Measurements from ENCODE around the gene AJUBA.

AJUBA gene

GRCh38 chr14:22977684-22978486 lies 4.5 kb downstream of the AJUBA start:
- H3K4me3 ChIP-seq (ENCODE audit: low read depth, low read length) = peak overlapping the region; percentile 91
- in situ Hi-C loops (cut with HindIII; ENCODE audit: low sequenced_read_pairs) = no loop called here
- no peak for DNase-seq (ENCODE audit: low read depth)
- no peak for TF ChIP-seq CTCF (IDR thresholded peaks at IDR 0.05; ENCODE audit: low read depth, low read length, missing control alignments)

DNA sequence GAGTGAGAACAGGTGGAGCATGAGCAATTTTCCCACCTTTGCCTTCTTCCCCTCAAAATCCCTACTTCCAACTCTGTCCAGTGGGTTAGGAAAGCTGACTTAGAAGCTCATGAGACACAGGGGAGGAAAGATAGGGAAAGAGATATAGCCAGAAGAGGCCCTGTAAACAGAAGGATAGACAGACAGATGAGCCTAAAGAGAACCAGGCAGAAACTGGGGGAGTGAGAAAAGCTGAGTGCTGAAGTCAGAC lies 5.0 kb downstream of the AJUBA start:
- H3K4me3 ChIP-seq (ENCODE audit: low read depth, low read length) = no peak overlapping the region

GRCh38 chr14:22976620-22977433 lies 5.5 kb downstream of the AJUBA start:
- in situ Hi-C loops (cut with HindIII; ENCODE audit: low sequenced_read_pairs) = no loop called here
- TF ChIP-seq CTCF (IDR thresholded peaks at IDR 0.05; ENCODE audit: low read depth, low read length, missing control alignments) = no peak
- no peak overlapping the region for H3K4me3 ChIP-seq (ENCODE audit: low read depth, low read length)
- DNase-seq (ENCODE audit: low read depth) = no peak

More for the DNA sequence above, 5.0 kb downstream of the AJUBA start:
- no peak for DNase-seq (ENCODE audit: low read depth)
- no peak for TF ChIP-seq CTCF (IDR thresholded peaks at IDR 0.05; ENCODE audit: low read depth, low read length, missing control alignments)
- in situ Hi-C loops (cut with HindIII; ENCODE audit: low sequenced_read_pairs) = no loop called here

DNA sequence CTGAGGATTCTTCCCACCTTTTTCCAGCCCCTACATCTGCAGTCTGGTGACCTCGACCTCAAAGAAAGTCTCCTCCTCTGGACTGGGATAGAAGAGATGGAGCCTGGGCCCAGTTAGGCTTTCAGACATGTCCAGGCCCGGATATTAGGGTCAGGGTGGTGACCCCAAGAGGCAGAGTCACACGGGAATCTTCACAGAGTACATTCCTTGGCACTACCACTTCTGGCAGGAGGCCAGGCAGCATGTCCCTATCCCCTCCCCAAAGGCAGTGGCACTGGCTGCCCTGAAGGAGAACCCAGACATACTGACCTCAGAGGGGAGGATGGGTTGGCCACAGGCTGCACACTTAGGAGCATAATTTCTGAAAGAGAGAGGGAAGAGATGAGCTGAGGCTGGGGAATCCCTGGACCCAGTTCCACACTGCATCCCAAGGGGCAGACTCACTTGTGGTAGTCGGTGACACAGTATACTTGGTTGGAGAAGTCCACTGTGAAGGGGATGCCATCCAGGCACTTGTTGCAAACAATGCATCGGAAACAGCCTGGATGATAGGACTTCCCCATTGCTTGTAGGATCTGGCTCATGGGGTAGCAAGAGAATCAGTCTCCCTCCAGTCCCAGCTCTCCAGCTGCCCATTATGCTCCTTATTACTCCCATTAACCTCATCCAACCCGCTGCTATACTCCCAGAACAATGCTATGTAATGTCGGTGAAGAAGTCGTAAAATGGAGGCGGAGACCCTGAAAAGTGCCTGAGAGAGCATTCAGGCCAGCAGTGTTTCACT lies 7.6 kb downstream of the AJUBA start:
- DNase-seq (ENCODE audit: low read depth) = no peak
- TF ChIP-seq CTCF (IDR thresholded peaks at IDR 0.05; ENCODE audit: low read depth, low read length, missing control alignments) = no peak
- in situ Hi-C loops (cut with HindIII; ENCODE audit: low sequenced_read_pairs) = no loop called here
- H3K4me3 ChIP-seq (ENCODE audit: low read depth, low read length) = no peak overlapping the region

- in situ Hi-C loops (cut with HindIII; ENCODE audit: low sequenced_read_pairs) = no loop called here
- TF ChIP-seq CTCF (IDR thresholded peaks at IDR 0.05; ENCODE audit: low read depth, low read length, missing control alignments) = peak; percentile 65
- no peak overlapping the region for H3K4me3 ChIP-seq (ENCODE audit: low read depth, low read length)
- DNase-seq (ENCODE audit: low read depth) = peak; percentile 58
Observed at GRCh38 chr14:22973217-22974032, 8.9 kb downstream of the AJUBA start.

Data from astrocyte of the cerebellum (primary cell).